Measurements from ENCODE around the gene FAM9C. TPM values are rescaled to one million over a fixed set of nuclear protein-coding genes. Genes with fewer than 3 reads are reported as not detected.

FAM9C gene
- total and polyA plus RNA-seq, 2 donors (not counting 1 experiment from before 2014, with no cell fraction given): under 0.01 to 0.01 TPM

DNA sequence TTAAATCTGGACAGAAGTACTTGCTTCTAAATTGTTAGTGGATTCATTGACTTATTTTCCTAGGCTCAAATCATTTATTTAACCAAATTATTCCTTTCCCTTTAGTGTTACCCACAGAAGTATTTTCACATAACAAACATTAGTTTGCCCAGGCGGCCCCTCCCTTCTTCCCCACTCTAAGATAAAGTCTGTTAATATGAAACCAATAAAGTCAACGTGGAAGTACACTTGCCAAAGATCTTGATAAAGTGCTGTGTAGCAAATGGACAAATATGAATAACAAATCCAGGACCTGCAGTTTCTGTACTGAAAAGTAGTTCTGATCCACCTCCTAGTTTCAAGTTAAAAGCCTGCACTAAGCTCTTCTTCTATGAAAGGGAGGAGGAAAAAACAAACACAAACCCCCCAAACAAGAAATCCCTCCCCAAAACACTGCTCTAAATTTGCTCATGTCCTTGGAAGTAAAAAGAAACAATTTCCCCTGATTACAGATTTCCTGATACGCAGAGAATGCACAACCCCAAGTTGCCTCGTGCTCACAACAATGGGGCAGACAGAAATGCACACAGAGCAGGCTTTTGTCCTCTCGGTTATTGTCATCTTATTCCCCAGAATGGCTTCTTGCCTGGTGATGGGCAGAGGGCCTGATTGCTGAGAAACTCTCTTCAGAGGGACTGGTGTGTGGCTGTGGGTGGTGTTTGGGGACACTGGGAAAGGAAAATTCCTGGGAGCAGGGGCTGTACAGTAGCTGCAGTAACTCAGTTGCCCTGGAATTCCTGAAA is 46.3 kb downstream of the FAM9C start:
- Histone ChIP-seq H3K27ac (ENCODE audit: insufficient read depth, low read length) (no peak overlapping the region), H3K4me2 (ENCODE audit: extremely low read depth, insufficient read depth, low read length) (no peak overlapping the region), H3K9ac (ENCODE audit: insufficient read depth, low read length) (no peak overlapping the region), H3K79me2 (ENCODE audit: control insufficient read depth, insufficient read depth, low read length) (no peaks in the 10 kb centered on the region), H3K36me3 (ENCODE audit: control insufficient read depth, insufficient read depth, low read length) (no peaks in the 10 kb centered on the region), H2AFZ (ENCODE audit: low read length) (no peak overlapping the region), H3K4me3 (replicated peaks in 1 of 4; ENCODE audit: control extremely low read depth in 1 of 4, insufficient read depth in 1 of 4, low read depth in 3 of 4, low read length in 4 of 4) (no peak overlapping the region), H3K27me3 (ENCODE audit: control insufficient read depth, insufficient read depth, low read length) (no peaks in the 10 kb centered on the region), H3K9me3 (ENCODE audit: control insufficient read depth, insufficient read depth, low read depth, low read length) (no peaks in the 10 kb centered on the region), H4K20me1 (ENCODE audit: control insufficient read depth, extremely low read depth, insufficient read depth, low read length) (no peaks in the 10 kb centered on the region), H3K4me1 (ENCODE audit: control insufficient read depth, extremely low read depth, insufficient read depth, low read length) (no peaks in the 10 kb centered on the region)
- TF ChIP-seq CTCF (conservative IDR thresholded peaks at IDR 0.05 in 1 of 2, IDR thresholded peaks at IDR 0.05 in 1 of 2; ENCODE audit: low read depth in 1 of 2, low read length in 2 of 2) (no peak), EZH2 (IDR thresholded peaks at IDR 0.05; ENCODE audit: low read length, missing control alignments) (no peak)
- no peak for DNase-seq (ENCODE audit: low read depth in 2 of 2)

DNA sequence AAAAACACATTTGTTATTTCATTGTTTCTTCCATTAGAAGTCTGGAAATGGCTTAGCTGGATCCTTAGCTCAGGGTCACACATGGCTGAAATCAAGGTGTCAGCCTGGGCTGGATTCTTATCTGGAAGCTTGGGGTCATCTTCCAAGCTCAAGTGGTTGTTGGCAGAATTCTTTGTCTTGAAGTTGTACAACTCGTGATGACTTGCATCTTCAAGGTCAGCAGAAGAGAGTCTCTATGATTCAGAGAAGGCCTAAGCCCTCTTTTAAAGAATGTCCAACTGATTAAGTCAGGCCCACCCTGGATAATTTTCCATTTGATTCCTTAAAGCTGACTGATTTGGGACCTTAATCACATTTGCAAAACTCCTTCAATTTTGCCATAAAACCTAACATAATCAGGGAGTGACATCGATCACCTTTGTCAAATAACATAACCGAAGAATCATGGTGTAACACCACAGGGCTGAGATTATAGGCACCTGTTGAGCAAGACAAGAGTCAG is 47.4 kb downstream of the FAM9C start:
- Histone ChIP-seq H3K4me2 (ENCODE audit: extremely low read depth, insufficient read depth, low read length) (no peak overlapping the region), H3K27ac (ENCODE audit: insufficient read depth, low read length) (no peak overlapping the region), H3K79me2 (ENCODE audit: control insufficient read depth, insufficient read depth, low read length) (no peaks in the 10 kb centered on the region), H3K9ac (ENCODE audit: insufficient read depth, low read length) (no peak overlapping the region), H4K20me1 (ENCODE audit: control insufficient read depth, extremely low read depth, insufficient read depth, low read length) (no peaks in the 10 kb centered on the region), H3K4me3 (replicated peaks in 1 of 4; ENCODE audit: control extremely low read depth in 1 of 4, insufficient read depth in 1 of 4, low read depth in 3 of 4, low read length in 4 of 4) (no peak overlapping the region), H3K9me3 (ENCODE audit: control insufficient read depth, insufficient read depth, low read depth, low read length) (no peaks in the 10 kb centered on the region), H3K27me3 (ENCODE audit: control insufficient read depth, insufficient read depth, low read length) (no peaks in the 10 kb centered on the region), H3K4me1 (ENCODE audit: control insufficient read depth, extremely low read depth, insufficient read depth, low read length) (no peaks in the 10 kb centered on the region), H3K36me3 (ENCODE audit: control insufficient read depth, insufficient read depth, low read length) (no peaks in the 10 kb centered on the region), H2AFZ (ENCODE audit: low read length) (no peak overlapping the region)
- TF ChIP-seq CTCF (conservative IDR thresholded peaks at IDR 0.05 in 1 of 2, IDR thresholded peaks at IDR 0.05 in 1 of 2; ENCODE audit: low read depth in 1 of 2, low read length in 2 of 2) (no peak), EZH2 (IDR thresholded peaks at IDR 0.05; ENCODE audit: low read length, missing control alignments) (no peak)
- no peak for DNase-seq (ENCODE audit: low read depth in 2 of 2)

DNA sequence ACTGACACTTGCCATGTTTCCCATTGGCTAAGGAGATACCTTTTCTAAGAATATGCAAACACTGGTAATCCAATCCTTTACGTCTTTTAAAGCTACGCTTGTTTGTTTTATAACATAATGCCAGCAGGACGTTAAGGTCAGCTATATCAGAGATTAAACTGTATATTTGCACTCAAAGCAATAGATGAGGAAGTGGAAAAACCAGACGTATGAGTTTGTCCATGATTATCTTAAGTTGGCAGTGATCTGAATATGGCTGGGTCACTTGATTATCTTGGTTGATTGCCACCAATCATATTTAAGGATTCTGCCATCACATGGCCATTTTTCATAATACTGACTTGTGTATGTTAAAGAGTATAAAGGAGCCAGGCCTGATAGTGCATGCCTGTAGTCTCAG is 50.1 kb downstream of the FAM9C start:
- Histone ChIP-seq H2AFZ (ENCODE audit: low read length) (no peak overlapping the region), H3K36me3 (ENCODE audit: control insufficient read depth, insufficient read depth, low read length) (no peaks in the 10 kb centered on the region)

More for the DNA sequence above, 50.1 kb downstream of the FAM9C start:
- H3K27ac ChIP-seq (ENCODE audit: insufficient read depth, low read length): no peak overlapping the region
- no peak overlapping the region for H3K9ac ChIP-seq (ENCODE audit: insufficient read depth, low read length)
- H3K9me3 ChIP-seq (ENCODE audit: control insufficient read depth, insufficient read depth, low read depth, low read length): no peaks in the 10 kb centered on the region
- H3K4me3 ChIP-seq (replicated peaks in 1 of 4; ENCODE audit: control extremely low read depth in 1 of 4, insufficient read depth in 1 of 4, low read depth in 3 of 4, low read length in 4 of 4): no peak overlapping the region
- H4K20me1 ChIP-seq (ENCODE audit: control insufficient read depth, extremely low read depth, insufficient read depth, low read length): no peaks in the 10 kb centered on the region
- TF ChIP-seq EZH2 (IDR thresholded peaks at IDR 0.05; ENCODE audit: low read length, missing control alignments) (no peak), CTCF (conservative IDR thresholded peaks at IDR 0.05 in 1 of 2, IDR thresholded peaks at IDR 0.05 in 1 of 2; ENCODE audit: low read depth in 1 of 2, low read length in 2 of 2) (no peak)
- no peaks in the 10 kb centered on the region for H3K4me1 ChIP-seq (ENCODE audit: control insufficient read depth, extremely low read depth, insufficient read depth, low read length)
- H3K79me2 ChIP-seq (ENCODE audit: control insufficient read depth, insufficient read depth, low read length): no peaks in the 10 kb centered on the region
- DNase-seq (ENCODE audit: low read depth in 2 of 2): no peak
- no peak overlapping the region for H3K4me2 ChIP-seq (ENCODE audit: extremely low read depth, insufficient read depth, low read length)
- H3K27me3 ChIP-seq (ENCODE audit: control insufficient read depth, insufficient read depth, low read length): no peaks in the 10 kb centered on the region

All from fibroblast of lung (primary cell).